ENCODE measurements around the gene HMMR.

GRCh38 chr5:163448491-163448890, 11.9 kb upstream of the HMMR start:
- TF ChIP-seq POLR2A (IDR thresholded peaks at IDR 0.05) (no peak), POLR2AphosphoS5 (IDR thresholded peaks at IDR 0.05) (no peak)
- TF ChIP-seq, protein P1, sequence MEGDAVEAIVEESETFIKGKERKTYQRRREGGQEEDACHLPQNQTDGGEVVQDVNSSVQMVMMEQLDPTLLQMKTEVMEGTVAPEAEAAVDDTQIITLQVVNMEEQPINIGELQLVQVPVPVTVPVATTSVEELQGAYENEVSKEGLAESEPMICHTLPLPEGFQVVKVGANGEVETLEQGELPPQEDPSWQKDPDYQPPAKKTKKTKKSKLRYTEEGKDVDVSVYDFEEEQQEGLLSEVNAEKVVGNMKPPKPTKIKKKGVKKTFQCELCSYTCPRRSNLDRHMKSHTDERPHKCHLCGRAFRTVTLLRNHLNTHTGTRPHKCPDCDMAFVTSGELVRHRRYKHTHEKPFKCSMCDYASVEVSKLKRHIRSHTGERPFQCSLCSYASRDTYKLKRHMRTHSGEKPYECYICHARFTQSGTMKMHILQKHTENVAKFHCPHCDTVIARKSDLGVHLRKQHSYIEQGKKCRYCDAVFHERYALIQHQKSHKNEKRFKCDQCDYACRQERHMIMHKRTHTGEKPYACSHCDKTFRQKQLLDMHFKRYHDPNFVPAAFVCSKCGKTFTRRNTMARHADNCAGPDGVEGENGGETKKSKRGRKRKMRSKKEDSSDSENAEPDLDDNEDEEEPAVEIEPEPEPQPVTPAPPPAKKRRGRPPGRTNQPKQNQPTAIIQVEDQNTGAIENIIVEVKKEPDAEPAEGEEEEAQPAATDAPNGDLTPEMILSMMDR (IDR thresholded peaks at IDR 0.05), result no peak

All from breast epithelium (tissue), 3 donors.